ENCODE data around the gene AGPAT3. TPM values are rescaled to one million over a fixed set of nuclear protein-coding genes. Genes with fewer than 3 reads are reported as not detected.

Gene AGPAT3
- total RNA-seq, 4 donors from 2014 or later, result 63.5 to 225 (median 161) TPM

DNA sequence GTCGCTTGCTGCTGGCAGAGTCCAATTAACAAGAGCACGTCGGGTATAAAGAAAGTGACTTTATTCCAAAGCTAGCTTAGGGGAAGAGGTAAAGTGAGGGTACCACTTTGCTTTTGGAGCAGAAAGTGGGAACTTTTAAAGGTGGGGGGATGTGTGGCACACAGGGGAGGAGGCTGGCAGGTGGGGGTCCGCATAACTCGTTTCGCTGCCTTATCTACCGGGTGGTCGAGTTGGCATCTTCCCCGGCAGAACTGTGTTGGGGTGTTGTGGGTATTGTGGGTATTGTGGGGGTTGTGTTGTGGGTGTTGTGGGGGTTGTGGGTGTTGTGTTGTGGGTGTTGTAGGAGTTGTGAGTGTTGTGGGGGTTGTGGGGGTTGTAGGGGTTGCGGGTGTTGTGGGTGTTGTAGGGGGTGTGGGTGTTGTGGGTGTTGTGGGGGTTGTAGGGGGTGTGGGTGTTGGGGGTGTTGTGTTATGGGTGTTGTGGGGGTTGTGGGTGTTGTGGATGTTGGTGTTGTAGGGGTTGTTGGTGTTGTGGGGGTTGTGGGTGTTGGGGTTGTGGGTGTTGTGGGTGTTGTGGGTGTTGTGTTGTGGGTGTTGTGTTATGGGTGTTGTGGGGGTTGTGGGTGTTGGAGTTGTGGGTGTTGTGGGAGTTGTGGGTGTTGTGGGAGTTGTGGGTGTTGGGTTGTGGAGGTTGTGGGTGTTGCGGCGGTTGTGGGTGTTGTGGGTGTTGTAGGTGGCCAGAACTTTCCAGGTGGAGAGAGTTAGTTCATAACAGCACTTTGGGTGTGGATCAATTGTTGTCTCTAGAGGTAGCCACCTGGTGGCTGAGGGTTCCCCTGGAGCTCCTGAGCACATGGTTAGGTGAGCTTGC lies 52.7 kb downstream of the AGPAT3 start:
- Histone ChIP-seq H3K27ac (no peak overlapping the region), H3K4me3 (peak overlapping the region in 1 of 4 donors; percentile 41), H3K36me3 (no peaks in the 10 kb centered on the region), H3K27me3 (no peaks in the 10 kb centered on the region), H3K9me3 (no peaks in the 10 kb centered on the region), H3K4me1 (peaks cover 0 to 29% (median 7%) of the 10 kb centered on the region in 4 donors)
- DNase-seq, result peak in 1 of 3 donors; percentile 50
- TF ChIP-seq POLR2A (IDR thresholded peaks at IDR 0.05) (no peak), CTCF (IDR thresholded peaks at IDR 0.05) (peak in 4 of 6 experiments; percentile 19 to 38 (median 32))

GRCh38 chr21:43918385-43918947 lies 53.4 kb downstream of the AGPAT3 start:
- Histone ChIP-seq H3K4me3 (no peak overlapping the region), H3K27me3 (no peaks in the 10 kb centered on the region), H3K36me3 (no peaks in the 10 kb centered on the region), H3K27ac (no peak overlapping the region), H3K4me1 (peaks cover 0 to 36% (median 7%) of the 10 kb centered on the region in 4 donors), H3K9me3 (no peaks in the 10 kb centered on the region)
- peak in 1 of 3 donors; percentile 26 for DNase-seq
- TF ChIP-seq POLR2A (IDR thresholded peaks at IDR 0.05) (no peak), CTCF (IDR thresholded peaks at IDR 0.05) (no peak)

DNA sequence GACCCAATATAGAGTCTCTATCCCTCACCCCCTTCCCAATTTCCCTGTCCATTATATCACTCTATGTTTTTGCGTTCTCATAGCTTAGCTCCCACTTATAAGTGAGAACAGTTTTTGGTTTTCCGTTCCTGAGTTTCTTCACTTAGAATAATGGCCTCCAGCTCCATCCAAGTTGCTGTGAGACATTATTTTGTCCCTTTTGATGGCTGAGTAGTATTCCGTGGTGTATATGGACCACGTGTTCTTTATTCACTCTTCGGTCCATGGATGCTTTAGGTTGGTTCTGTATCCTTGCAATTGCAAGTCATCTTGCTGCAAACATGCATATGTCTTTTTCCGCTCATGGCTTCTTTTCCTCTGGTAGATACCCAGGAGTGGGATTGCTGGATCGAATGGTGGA lies 54.3 kb downstream of the AGPAT3 start:
- no peak for TF ChIP-seq CTCF (IDR thresholded peaks at IDR 0.05)
- no peak for TF ChIP-seq POLR2A (IDR thresholded peaks at IDR 0.05)
- Histone ChIP-seq H3K4me3 (no peak overlapping the region), H3K27me3 (no peaks in the 10 kb centered on the region), H3K27ac (no peak overlapping the region), H3K9me3 (no peaks in the 10 kb centered on the region), H3K4me1 (peaks cover 0 to 41% (median 7%) of the 10 kb centered on the region in 4 donors), H3K36me3 (no peaks in the 10 kb centered on the region)
- no peak for DNase-seq

DNA sequence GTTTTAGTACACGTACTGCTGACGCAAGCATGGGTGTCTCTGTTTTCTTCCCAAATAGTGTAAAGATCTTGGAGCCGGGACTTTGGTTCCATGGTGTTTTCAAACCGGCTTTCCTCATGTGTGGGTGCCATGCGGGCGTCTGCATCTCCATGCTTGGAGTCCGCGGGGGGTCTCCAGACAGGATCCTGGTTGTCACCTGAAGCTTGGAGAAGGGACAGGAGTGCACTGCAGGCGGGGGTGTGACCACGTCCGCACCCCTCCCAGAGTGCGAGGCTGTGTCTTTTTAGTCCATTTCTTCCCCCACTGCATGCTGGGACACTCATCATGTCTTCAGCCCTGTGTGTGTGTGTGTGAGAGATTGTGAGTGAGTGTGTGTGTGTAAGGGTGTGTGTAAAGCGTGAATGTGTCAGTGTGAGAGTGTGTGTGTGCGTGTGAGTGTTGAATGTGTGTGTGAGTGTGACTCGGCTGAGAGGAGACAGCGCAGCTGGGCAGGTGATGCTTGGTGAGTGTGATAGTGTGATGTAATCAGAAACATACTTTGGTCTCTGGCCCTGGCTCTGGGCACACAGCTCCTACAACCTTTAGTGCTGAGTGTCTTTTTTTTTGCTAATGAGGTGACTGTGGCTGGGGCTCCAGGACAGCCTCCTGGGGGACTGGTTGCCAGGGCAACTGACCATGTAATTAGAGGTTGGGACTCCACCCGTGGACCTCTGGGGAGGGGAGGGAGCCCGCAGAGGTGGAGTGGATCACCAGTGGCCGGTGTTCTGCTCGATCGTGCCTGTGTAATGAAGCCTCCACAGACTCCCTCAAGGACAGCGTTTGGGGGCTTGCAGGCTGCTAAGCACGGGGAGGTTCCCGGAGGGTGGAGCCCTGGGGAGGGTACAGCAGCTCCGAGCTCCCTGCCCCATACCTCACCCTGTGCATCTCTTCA lies 55.1 kb downstream of the AGPAT3 start:
- peaks cover 0 to 49% (median 7%) of the 10 kb centered on the region in 4 donors for H3K4me1 ChIP-seq

More for the DNA sequence above, 55.1 kb downstream of the AGPAT3 start:
- no peak for TF ChIP-seq POLR2A (IDR thresholded peaks at IDR 0.05)
- TF ChIP-seq CTCF (IDR thresholded peaks at IDR 0.05), result no peak
- Histone ChIP-seq H3K27me3 (no peaks in the 10 kb centered on the region), H3K4me3 (no peak overlapping the region), H3K27ac (no peak overlapping the region), H3K9me3 (no peaks in the 10 kb centered on the region), H3K36me3 (no peaks in the 10 kb centered on the region)
- peak in 1 of 3 donors; percentile 51 for DNase-seq
